Gastrocnemius medialis (tissue), 4 donors: ENCODE measurements around the gene TRIM14. TPM values are rescaled to one million over a fixed set of nuclear protein-coding genes. Genes with fewer than 3 reads are reported as not detected.

Experiments
- ATAC-seq, 2 donors: fragments of 150-250 bp; one replicate each; pipeline ENCODE4 v1.9.1; 2016
- DNase-seq, 2 donors: peaks; one replicate each; pipeline ENCODE4 v3.0.0-alpha.2; 2019
- H3K27ac ChIP-seq, 4 donors: fragments of 200-600 bp; sonication (generic); 1 replicate in 1 of 4; 2 replicates in 3 of 4; pipeline ENCODE4 v1.5.1; 2016 to 2018; ENCODE audit warnings: mild to moderate bottlenecking in 2 of 4, moderate library complexity in 1 of 4
- H3K27me3 ChIP-seq, 3 donors: fragments of 200-600 bp; sonication (generic) in 2 of 3; 1 replicate in 1 of 3; 2 replicates in 2 of 3; pipeline versions ENCODE4 v1.5.1 to v1.6.0; 2016 to 2019; ENCODE audit warnings: mild to moderate bottlenecking in 1 of 3, moderate library complexity in 1 of 3
- H3K36me3 ChIP-seq, 2 donors: fragments of 200-600 bp; sonication (generic) in 1 of 2; one replicate each; pipeline ENCODE4 v1.5.1; 2017 to 2018
- H3K4me1 ChIP-seq, 2 donors: fragments of 200-600 bp; sonication (generic) in 1 of 2; one replicate each; pipeline ENCODE4 v1.5.1; 2016 to 2017; ENCODE audit warnings: mild to moderate bottlenecking in 2 of 2
- H3K4me3 ChIP-seq, 4 donors: fragments of 200-600 bp; sonication (generic) in 3 of 4; 1 replicate in 1 of 4; 2 replicates in 3 of 4; pipeline ENCODE4 v1.5.1; 2016 to 2019; ENCODE audit warnings: mild to moderate bottlenecking in 2 of 4
- H3K9me3 ChIP-seq, 3 donors: fragments of 200-600 bp; sonication (generic) in 2 of 3; 1 replicate in 1 of 3; 2 replicates in 2 of 3; pipeline ENCODE4 v1.5.1; 2016 to 2019
- POLR2A ChIP-seq, 2 donors: fragments of 450-650 bp; IDR thresholded peaks; one replicate each; pipeline ENCODE4 v1.6.1; 2017; ENCODE audit warnings: antibody characterized with exemption in 2 of 2, mild to moderate bottlenecking in 2 of 2, moderate library complexity in 2 of 2
- in situ Hi-C, 4 donors: fragments of 200-750 bp; cut with MboI; loops; one replicate each; pipeline versions ENCODE4 v1.15.0 to v1.8.0; 2017; ENCODE audit warnings: low sequenced_read_pairs in 4 of 4
- intact Hi-C: fragments of 100-400 bp; cut with DNase I; formaldehyde crosslinking; loops from one replicate; pipeline ENCODE4 v1.15.1; 2023; ENCODE audit warnings: low total_unique reads
- total RNA-seq, 4 donors: library from RNA; depleted of rRNA; stranded (reverse); fragments of >200 nt; gene quantifications; one replicate each; pipeline versions ENCODE4 v1.1.0 to v1.2.3, GENCODE V29; 2016
- TF ChIP-seq, protein P1 (sequence below), 5 experiments: fragments of 450-650 bp in 3 of 5; fragments of 200-600 bp in 2 of 5; sonication (generic) in 2 of 5; IDR thresholded peaks in 4 of 5; conservative IDR thresholded peaks in 1 of 5; 1 replicate in 4 of 5; 2 replicates in 1 of 5; pipeline ENCODE4 v1.5.1; 2016 to 2019; ENCODE audit warnings: antibody characterized with exemption in 5 of 5, mild to moderate bottlenecking in 3 of 5, moderate library complexity in 3 of 5

The TRIM14 gene
- total RNA-seq, 4 donors from 2014 or later: 1.1 to 3.2 (median 1.3) TPM

- intact Hi-C loops: no loop called here
- Histone ChIP-seq H3K27ac (no peak overlapping the region), H3K36me3 (no peaks in the 10 kb centered on the region), H3K27me3 (no peaks in the 10 kb centered on the region), H3K4me1 (no peaks in the 10 kb centered on the region), H3K4me3 (no peak overlapping the region), H3K9me3 (no peaks in the 10 kb centered on the region)
- DNase-seq: no peak
- in situ Hi-C loops: no loop called here
- ATAC-seq: no peak
- TF ChIP-seq, protein P1, sequence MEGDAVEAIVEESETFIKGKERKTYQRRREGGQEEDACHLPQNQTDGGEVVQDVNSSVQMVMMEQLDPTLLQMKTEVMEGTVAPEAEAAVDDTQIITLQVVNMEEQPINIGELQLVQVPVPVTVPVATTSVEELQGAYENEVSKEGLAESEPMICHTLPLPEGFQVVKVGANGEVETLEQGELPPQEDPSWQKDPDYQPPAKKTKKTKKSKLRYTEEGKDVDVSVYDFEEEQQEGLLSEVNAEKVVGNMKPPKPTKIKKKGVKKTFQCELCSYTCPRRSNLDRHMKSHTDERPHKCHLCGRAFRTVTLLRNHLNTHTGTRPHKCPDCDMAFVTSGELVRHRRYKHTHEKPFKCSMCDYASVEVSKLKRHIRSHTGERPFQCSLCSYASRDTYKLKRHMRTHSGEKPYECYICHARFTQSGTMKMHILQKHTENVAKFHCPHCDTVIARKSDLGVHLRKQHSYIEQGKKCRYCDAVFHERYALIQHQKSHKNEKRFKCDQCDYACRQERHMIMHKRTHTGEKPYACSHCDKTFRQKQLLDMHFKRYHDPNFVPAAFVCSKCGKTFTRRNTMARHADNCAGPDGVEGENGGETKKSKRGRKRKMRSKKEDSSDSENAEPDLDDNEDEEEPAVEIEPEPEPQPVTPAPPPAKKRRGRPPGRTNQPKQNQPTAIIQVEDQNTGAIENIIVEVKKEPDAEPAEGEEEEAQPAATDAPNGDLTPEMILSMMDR (IDR thresholded peaks at IDR 0.05 in 4 of 5, conservative IDR thresholded peaks at IDR 0.05 in 1 of 5): no peak
- no peak for TF ChIP-seq POLR2A (IDR thresholded peaks at IDR 0.05)
These were observed 11.1 kb downstream of the TRIM14 start for GRCh38 chr9:98107926-98108325.

DNA sequence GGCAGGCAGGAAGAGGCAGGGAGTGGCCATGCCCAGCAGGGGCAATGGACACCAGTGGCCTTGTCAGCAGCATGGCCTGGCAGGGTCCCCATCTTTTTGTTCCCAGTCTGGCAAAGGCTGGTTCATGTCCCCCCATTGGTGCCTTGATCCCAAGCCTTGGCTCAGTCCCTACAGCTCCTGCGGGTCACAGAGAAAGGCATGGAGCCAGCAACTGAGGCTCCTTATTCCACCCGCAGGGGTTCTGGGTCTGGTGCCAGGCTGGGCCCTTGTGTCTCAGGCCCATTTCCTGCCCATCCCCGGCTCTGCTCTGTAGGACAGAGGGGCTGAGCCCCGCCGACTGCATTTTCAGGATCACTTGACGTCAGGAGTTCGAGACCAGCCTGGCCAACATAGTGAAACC is 14.0 kb downstream of the TRIM14 start:
- in situ Hi-C loops (no loop called here), intact Hi-C loops (no loop called here)
- Histone ChIP-seq H3K9me3 (no peaks in the 10 kb centered on the region), H3K27ac (no peak overlapping the region), H3K27me3 (no peaks in the 10 kb centered on the region), H3K36me3 (no peaks in the 10 kb centered on the region), H3K4me3 (no peak overlapping the region), H3K4me1 (no peaks in the 10 kb centered on the region)
- TF ChIP-seq, protein P1 (IDR thresholded peaks at IDR 0.05 in 4 of 5, conservative IDR thresholded peaks at IDR 0.05 in 1 of 5): no peak
- no peak for TF ChIP-seq POLR2A (IDR thresholded peaks at IDR 0.05)
- DNase-seq (no peak), ATAC-seq (no peak)

DNA sequence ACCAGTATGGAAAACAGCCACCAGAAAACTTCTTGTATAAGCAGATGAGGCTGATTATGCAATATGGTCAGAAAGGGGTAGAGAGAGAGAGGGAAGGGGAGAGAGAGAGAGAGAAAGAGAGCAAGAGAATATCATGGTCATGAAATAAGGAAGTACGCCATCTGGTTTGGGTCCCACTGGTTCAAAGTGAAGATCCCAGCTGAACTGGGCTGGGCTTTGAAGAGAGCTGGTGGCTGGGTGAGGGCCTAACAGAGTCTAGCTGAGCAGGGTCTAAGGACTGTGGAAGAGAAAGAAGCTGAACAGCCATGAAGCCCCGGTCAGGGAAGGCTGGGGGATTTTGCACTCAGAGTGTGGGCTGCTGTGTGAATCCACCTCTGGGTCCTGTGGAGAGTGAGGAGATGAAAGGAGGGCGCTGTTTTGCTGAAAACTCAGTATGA is 14.6 kb downstream of the TRIM14 start:
- no peak for DNase-seq
- no peak overlapping the region for H3K27ac ChIP-seq

DNA sequence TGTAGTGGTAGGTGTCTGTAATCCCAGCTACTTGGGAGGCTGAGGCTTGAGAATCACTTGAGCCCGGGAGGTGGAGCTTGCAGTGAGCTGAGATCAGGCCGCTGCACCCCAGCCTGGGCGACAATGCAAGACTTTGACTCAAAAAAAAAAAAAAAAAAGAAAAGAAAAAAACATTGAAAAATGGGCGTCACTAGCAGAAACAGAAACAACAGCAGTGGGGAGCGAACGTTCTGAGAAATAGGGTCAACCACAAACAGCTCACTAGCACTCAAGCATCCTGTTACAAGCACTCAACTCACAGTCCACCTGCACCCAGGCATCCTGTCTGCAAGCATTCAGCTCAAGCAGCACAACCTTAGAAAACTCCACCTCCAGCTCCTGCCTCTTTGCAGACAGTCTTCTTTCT is 17.2 kb downstream of the TRIM14 start:
- no peaks in the 10 kb centered on the region for H3K27me3 ChIP-seq
- DNase-seq (no peak), ATAC-seq (no peak)
- no peaks in the 10 kb centered on the region for H3K36me3 ChIP-seq
- TF ChIP-seq, protein P1 (IDR thresholded peaks at IDR 0.05 in 4 of 5, conservative IDR thresholded peaks at IDR 0.05 in 1 of 5): no peak
- TF ChIP-seq POLR2A (IDR thresholded peaks at IDR 0.05): no peak
- in situ Hi-C loops: no loop called here
- no peaks in the 10 kb centered on the region for H3K9me3 ChIP-seq
- intact Hi-C loops: no loop called here
- no peak overlapping the region for H3K27ac ChIP-seq
- no peaks in the 10 kb centered on the region for H3K4me1 ChIP-seq
- no peak overlapping the region for H3K4me3 ChIP-seq

More for the DNA sequence above, 14.6 kb downstream of the TRIM14 start:
- no peaks in the 10 kb centered on the region for H3K36me3 ChIP-seq
- H3K4me3 ChIP-seq: no peak overlapping the region
- no peaks in the 10 kb centered on the region for H3K9me3 ChIP-seq
- no peaks in the 10 kb centered on the region for H3K27me3 ChIP-seq
- ATAC-seq: no peak
- no peaks in the 10 kb centered on the region for H3K4me1 ChIP-seq
- in situ Hi-C loops (no loop called here), intact Hi-C loops (no loop called here)
- TF ChIP-seq POLR2A (IDR thresholded peaks at IDR 0.05): no peak
- TF ChIP-seq, protein P1 (IDR thresholded peaks at IDR 0.05 in 4 of 5, conservative IDR thresholded peaks at IDR 0.05 in 1 of 5): no peak

DNA sequence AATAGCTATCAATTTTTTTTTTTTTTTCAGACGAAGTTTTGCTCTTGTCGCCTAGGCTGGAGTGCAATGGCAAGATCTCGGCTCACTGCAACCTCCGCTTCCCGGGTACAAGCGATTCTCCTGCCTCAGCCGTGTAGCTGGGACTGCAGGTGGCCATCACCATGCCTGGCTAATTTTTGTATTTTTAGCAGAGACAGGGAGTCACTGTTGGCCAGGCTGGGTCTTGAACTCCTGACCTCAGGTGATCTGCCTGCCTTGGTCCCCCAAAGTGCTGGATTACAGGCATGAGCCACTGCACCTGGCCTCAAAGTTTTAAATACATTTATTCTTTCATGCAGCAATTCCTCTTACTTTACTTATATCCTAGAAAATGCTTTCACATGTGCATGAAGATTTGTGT is 17.6 kb downstream of the TRIM14 start:
- no peak for DNase-seq

More for the DNA sequence above, 17.6 kb downstream of the TRIM14 start:
- H3K4me1 ChIP-seq: no peaks in the 10 kb centered on the region
- H3K36me3 ChIP-seq: no peaks in the 10 kb centered on the region
- TF ChIP-seq, protein P1 (IDR thresholded peaks at IDR 0.05 in 4 of 5, conservative IDR thresholded peaks at IDR 0.05 in 1 of 5): no peak
- no peak for TF ChIP-seq POLR2A (IDR thresholded peaks at IDR 0.05)
- no peak for ATAC-seq
- no peak overlapping the region for H3K4me3 ChIP-seq
- H3K27me3 ChIP-seq: no peaks in the 10 kb centered on the region
- intact Hi-C loops (no loop called here), in situ Hi-C loops (no loop called here)
- H3K9me3 ChIP-seq: no peaks in the 10 kb centered on the region
- no peak overlapping the region for H3K27ac ChIP-seq
